GM18870 (cell line): Measurements from ENCODE around the gene CLHC1.
"Not testable (repeated sequence)": the region's sequence is repeated elsewhere in the genome, so short reads cannot be mapped to it uniquely, and the experiment has no call there.

Experiments
- ATAC-seq: cut with Tn5 transposase; IDR thresholded peaks from one replicate; pipeline ENCODE4 v1.9.1; 2021; ENCODE audit warnings: moderate library complexity; ENCODE audit not compliant: unreplicated experiment

Gene CLHC1

GRCh38 chr2:55154525-55155030 lies 77.5 kb downstream of the CLHC1 start:
- no peak for ATAC-seq

DNA sequence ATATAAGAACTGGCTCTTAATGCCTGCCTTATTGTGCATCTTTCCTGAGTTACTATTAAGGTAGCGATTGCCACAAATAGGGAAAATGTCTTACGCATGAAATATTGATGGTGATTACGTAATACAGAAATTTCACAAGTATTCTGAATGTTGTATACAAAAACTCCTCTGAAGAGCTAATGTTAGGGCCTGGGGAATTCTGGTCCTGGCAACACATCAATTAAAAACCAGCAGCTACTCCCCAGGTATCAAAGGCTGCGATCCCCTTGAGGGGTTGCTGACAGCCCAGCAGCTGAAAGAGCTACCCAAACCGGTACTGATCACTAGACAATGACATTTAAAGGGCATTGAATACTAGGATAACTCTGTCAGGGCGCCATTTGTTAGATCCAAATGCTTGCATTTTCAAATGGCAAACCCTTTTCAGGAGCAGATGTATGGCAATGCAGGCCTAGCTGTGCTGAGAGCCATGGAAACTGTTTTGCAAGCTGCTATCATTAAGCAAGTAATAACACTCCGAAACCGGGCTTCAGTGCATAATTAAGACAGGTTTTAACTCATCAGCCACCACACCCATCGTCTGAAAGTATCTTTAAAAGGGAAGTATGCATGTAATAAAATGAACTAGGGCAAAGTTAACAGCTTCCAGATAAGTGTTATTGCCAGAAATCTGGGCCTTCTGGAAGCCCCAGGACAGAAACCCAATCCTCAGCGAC lies 78.4 kb downstream of the CLHC1 start:
- ATAC-seq, result no peak

GRCh38 chr2:55152475-55153412 lies 79.3 kb downstream of the CLHC1 start:
- ATAC-seq, result no peak

- ATAC-seq, result no peak
Observed at GRCh38 chr2:55151733-55152433, 80.2 kb downstream of the CLHC1 start.

- ATAC-seq, result no peak
Observed at GRCh38 chr2:55150834-55151233, 81.3 kb downstream of the CLHC1 start.

DNA sequence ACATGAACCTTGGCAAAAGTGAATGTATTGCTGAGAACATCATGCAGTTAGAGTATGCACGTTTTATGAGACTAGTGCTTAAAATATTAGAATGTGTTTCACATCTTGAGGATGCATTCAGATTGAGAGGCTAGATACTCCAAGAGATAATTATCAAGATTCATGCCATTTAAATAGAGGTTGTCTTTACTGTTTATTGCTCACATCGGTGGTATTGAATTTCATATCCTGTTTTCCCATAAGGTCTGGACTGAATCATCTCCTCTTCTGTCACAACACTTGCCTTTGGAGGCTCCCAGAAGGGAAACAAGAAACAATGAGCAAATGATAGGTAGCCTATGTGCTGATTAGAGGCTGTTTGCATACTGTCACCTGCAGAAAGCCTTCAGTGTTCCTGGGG lies 83.8 kb downstream of the CLHC1 start:
- ATAC-seq, result no peak

DNA sequence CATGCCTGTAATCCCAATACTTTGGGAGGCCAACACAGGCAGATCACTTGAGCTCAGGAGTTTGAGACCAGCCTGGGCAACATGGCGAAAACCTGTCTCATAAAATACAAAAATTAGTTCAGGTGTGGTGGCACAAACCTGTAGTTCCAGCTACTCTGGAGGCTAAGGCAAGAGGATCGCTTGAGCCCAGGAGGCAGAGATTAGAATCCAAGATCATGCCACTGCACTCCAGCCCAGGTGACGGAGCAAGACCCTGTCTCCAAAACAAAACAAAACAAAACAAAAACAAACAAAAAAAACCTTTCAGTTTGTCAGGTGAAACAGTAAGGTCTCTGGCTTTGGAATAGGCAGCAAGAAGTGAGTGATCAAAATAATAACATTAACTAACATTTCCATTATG lies 84.6 kb downstream of the CLHC1 start:
- no peak for ATAC-seq

- ATAC-seq, result no peak
Observed at GRCh38 chr2:55147041-55147440, 85.1 kb downstream of the CLHC1 start.

GRCh38 chr2:55146263-55146662 lies 85.8 kb downstream of the CLHC1 start:
- no peak for ATAC-seq

DNA sequence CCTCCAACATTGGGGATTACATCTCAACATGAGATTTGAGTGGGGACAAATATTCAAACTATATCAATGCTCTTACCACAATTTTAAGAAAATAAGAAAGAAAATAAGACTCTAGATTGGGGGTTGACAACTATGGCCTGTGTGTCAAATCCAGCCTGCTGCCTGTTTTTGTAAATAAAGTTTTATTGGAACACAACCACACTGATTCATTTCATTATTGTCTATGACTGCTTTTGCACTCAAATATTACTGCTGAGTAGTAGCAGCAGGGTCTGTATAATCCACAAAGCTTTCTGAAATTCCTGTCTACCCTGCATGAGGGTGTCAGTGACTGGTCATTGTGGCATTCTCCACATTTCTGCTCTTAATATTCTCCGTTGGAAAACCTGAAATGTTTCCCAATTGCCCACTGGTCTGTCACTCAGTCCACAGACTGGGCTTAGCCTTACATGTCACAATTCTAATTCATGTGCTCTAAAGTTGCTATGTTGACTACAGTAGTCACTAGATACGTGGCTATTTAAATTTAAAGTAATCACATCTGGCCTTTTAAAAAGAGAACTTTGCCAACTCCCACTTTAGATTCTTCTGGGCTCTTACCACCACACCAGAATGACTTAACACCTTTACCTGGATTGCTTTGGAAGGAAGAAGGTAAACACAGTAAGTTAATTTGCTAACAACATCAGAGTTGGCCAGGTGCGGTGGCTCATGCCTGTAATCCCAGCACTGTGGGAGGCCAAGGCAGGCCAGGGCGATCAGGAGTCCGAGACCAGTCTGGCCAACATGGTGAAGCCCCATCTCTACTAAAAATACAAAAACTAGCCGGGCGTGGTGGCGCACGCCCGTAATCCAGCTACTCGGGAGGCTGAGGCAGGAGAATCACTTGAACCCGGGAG lies 86.9 kb downstream of the CLHC1 start:
- ATAC-seq, result no peak

DNA sequence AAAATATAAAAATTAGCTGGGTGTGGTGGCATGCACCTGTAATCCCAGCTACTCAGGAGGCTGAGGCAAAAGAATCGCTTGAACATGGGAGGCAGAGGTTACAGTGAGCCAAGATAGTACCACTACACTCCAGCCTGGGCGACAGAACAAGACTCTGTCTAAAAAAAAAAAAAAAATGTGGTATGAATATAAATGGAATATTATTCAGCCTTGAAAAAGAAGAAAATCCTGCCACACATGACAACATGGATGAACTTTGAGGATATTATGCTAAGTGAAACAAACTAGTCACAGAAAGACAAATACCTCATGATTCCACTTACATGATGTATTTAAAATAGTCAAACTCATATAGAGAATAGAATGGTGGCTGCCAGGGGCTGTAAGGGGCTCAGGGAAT lies 88.4 kb downstream of the CLHC1 start:
- not testable (repeated sequence) for ATAC-seq

DNA sequence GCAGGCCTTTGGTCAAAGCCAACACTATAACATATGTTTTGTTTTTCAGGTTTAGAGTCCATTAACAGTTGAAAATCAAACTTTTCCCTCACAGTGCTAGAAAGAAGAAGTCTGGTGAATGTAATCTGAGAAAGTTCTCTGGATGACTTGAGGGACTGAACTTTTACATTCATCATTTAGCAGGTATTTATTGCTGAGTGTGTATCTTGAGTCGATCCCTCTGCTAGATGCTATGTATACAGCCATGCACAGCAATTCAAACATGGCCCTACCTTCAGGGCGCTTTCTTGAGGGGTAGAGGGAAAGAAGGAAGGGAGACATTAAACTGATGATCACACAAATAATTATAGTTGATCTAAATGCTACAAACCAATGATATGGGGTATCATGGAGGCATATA lies 89.6 kb downstream of the CLHC1 start:
- ATAC-seq, result no peak

- no peak for ATAC-seq
Observed at GRCh38 chr2:55141572-55142413, 90.3 kb downstream of the CLHC1 start.

- ATAC-seq, result no peak
Observed at GRCh38 chr2:55140316-55141219, 91.5 kb downstream of the CLHC1 start.

GRCh38 chr2:55139305-55139704 lies 92.8 kb downstream of the CLHC1 start:
- ATAC-seq, result no peak

DNA sequence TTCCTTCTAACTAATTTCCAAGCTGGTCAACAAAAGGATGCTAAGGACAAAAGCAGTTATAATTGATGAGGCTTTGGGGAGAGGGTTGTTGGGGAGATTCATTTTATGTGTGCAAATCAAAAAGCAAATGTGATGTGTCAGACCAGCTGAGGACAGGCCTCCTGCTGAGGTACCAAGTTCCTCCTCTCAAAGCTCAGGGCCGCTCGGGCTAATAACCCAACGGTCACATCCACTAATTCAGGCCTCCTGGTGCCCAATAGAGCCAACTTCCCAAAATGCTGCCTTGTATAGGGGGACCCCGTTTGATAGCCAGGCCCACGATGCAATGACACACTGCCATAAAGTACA lies 93.2 kb downstream of the CLHC1 start:
- no peak for ATAC-seq

DNA sequence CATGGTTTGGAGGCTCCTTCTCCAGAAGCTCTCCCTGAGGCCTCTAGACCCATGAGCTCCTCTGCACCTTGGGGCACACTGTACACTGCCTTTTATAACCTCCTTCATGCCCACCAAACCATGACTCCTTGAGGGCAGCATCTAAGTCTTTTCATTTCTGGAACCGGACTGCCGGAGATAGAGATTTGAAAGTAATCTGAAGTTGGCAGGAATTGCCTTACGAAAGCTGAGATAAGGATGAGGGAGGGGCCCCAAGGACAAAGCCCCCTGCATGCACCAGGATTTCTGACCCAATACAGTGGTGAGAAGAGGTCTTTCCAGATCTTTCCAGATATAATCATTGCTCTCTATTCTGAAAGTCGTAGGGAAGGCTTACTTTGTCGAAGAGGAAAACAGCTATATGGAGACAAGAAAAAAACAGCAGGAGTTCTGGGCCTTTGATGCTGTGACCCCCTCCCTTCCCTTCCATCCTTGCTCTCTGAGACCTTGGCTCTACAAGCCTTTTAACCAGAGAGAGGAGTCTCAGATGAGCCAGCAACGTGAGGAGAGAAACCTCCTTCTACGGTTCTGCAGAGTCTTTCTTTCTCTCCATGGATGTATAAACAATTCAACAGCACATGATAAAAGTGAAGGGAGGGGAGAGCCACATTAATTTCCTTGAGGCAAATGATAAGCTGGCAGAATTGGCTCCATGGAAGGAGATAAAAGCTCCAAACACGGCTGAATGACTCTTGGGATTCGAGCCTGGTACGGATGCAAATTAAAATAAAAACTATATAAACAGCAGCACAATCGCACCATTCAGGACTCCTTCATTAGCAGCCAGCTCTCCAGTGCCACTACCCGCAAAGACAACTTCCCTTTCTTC lies 93.8 kb downstream of the CLHC1 start:
- ATAC-seq, result no peak
